IMR-90 (cell line): ENCODE results near the gene POU2F1. TPM values are rescaled to one million over a fixed set of nuclear protein-coding genes. Genes with fewer than 3 reads are reported as not detected.

Experiments used
- ATAC-seq: fragments of 200-7000 bp; cut with Tn5 transposase; 2 replicates; pipeline ENCODE4 v1.9.1; 2020; ENCODE audit warnings: low read depth, mild to moderate bottlenecking, moderate library complexity
- BruUV-seq: library from RNA; stranded (reverse); fragments of 400-500 nt; replicated peaks from 2 replicates; lab custom pipeline; 2021; lab: Mats Ljungman, UMichigan
- CTCF ChIA-PET: fragments of 300-600 bp; formaldehyde crosslinking; extraction: SDS; loops from one replicate; lab custom pipeline; 2021; ENCODE audit warnings: antibody characterized with exemption; lab: Yijun Ruan, JAX
- POLR2A ChIA-PET: fragments of 300-600 bp; sonication (Branson Sonifier 250); formaldehyde crosslinking; loops from one replicate; lab custom pipeline; 2022; ENCODE audit warnings: antibody characterized with exemption; ENCODE audit not compliant: unreplicated experiment; lab: Charles Lee
- DNase-seq: peaks from one replicate; pipeline ENCODE4 v3.0.0; 2013
- H2AFZ ChIP-seq: replicated peaks from 2 replicates; pipeline ENCODE3; 2013; ENCODE audit warnings: low read length, mild to moderate bottlenecking; ENCODE audit not compliant: poor library complexity
- H2AK5ac ChIP-seq: 2 replicates; pipeline ENCODE4 v1.6.1; 2013; ENCODE audit warnings: low read depth, low read length, inconsistent platforms
- H2AK9ac ChIP-seq: replicated peaks from 2 replicates; pipeline ENCODE3; 2013; ENCODE audit warnings: mild to moderate bottlenecking, low read depth, low read length, moderate library complexity; ENCODE audit not compliant: poor library complexity
- H2BK120ac ChIP-seq: 2 replicates; pipeline ENCODE4 v1.6.1; 2013; ENCODE audit warnings: low read depth, low read length, inconsistent platforms
- H2BK15ac ChIP-seq: 3 replicates; pipeline ENCODE4 v1.6.1; 2013; ENCODE audit warnings: low read depth, low read length, inconsistent platforms
- H2BK20ac ChIP-seq: 2 replicates; pipeline ENCODE4 v1.6.1; 2013; ENCODE audit warnings: low read depth, mild to moderate bottlenecking, inconsistent platforms, low read length, moderate library complexity
- H2BK5ac ChIP-seq: 2 replicates; pipeline ENCODE4 v1.6.1; 2013; ENCODE audit warnings: mild to moderate bottlenecking, low read depth, low read length, inconsistent platforms; ENCODE audit not compliant: poor library complexity, severe bottlenecking
- H3K14ac ChIP-seq: replicated peaks from 2 replicates; pipeline ENCODE4 v1.6.1; 2013; ENCODE audit warnings: low read depth, low read length, inconsistent platforms
- H3K18ac ChIP-seq: 2 replicates; pipeline ENCODE4 v1.6.1; 2013; ENCODE audit warnings: low read depth, low read length, control low read depth
- H3K23ac ChIP-seq: 2 replicates; pipeline ENCODE4 v1.6.1; 2013; ENCODE audit warnings: low read depth, low read length, inconsistent platforms
- H3K27ac ChIP-seq: 2 replicates; pipeline ENCODE4 v1.5.1; 2013; ENCODE audit warnings: mild to moderate bottlenecking, control low read depth, low read length; ENCODE audit not compliant: insufficient read depth
- H3K27me3 ChIP-seq: 2 replicates; pipeline ENCODE4 v1.6.1; 2013; ENCODE audit warnings: low read length; ENCODE audit not compliant: control insufficient read depth, insufficient read depth
- H3K36me3 ChIP-seq: 2 replicates; pipeline ENCODE4 v1.6.1; 2013; ENCODE audit warnings: low read length, mixed read lengths; ENCODE audit not compliant: control insufficient read depth, insufficient read depth
- H3K4ac ChIP-seq: 2 replicates; pipeline ENCODE4 v1.6.1; 2013; ENCODE audit warnings: low read depth, low read length, inconsistent platforms
- H3K4me1 ChIP-seq: 2 replicates; pipeline ENCODE4 v1.6.1; 2013; ENCODE audit warnings: low read length, mixed read lengths; ENCODE audit not compliant: control insufficient read depth, insufficient read depth
- H3K4me2 ChIP-seq: 2 replicates; pipeline ENCODE4 v1.6.1; 2013; ENCODE audit warnings: low read depth, mild to moderate bottlenecking, control low read depth, low read length, moderate library complexity
- H3K4me3 ChIP-seq: 2 replicates; pipeline ENCODE4 v1.5.1; 2013; ENCODE audit warnings: low read depth, mild to moderate bottlenecking, control low read depth, low read length, moderate library complexity; ENCODE audit not compliant: insufficient read depth
- H3K56ac ChIP-seq: 2 replicates; pipeline ENCODE4 v1.6.1; 2013; ENCODE audit warnings: low read length, inconsistent platforms; ENCODE audit not compliant: insufficient read depth; ENCODE audit errors: extremely low read depth
- H3K79me1 ChIP-seq, 2 experiments: 2 replicates each; pipeline ENCODE4 v1.6.1; 2013; ENCODE audit warnings: low read length in 2 of 2, inconsistent platforms in 1 of 2, low read depth in 1 of 2
- H3K9ac ChIP-seq: 2 replicates; pipeline ENCODE4 v1.6.1; 2013; ENCODE audit warnings: low read depth, low read length, control low read depth
- H3K9me1 ChIP-seq: 2 replicates; pipeline ENCODE4 v1.6.1; 2013; ENCODE audit warnings: low read length, inconsistent platforms; ENCODE audit not compliant: insufficient read depth
- H3K9me3 ChIP-seq: 2 replicates; pipeline ENCODE4 v1.6.1; 2013; ENCODE audit warnings: low read length; ENCODE audit not compliant: control insufficient read depth, insufficient read depth
- H4K20me1 ChIP-seq: 2 replicates; pipeline ENCODE4 v1.6.1; 2013; ENCODE audit warnings: low read length, inconsistent platforms; ENCODE audit not compliant: insufficient read depth
- H4K5ac ChIP-seq: 2 replicates; pipeline ENCODE4 v1.6.1; 2013; ENCODE audit warnings: mild to moderate bottlenecking, low read depth, low read length, control low read depth
- H4K8ac ChIP-seq, 2 experiments: 2 replicates each; pipeline ENCODE4 v1.6.1; 2013; ENCODE audit warnings: low read depth in 2 of 2, low read length in 2 of 2, control low read depth in 1 of 2, inconsistent platforms in 1 of 2
- H4K91ac ChIP-seq: 2 replicates; pipeline ENCODE4 v1.6.1; 2013; ENCODE audit warnings: low read depth, low read length, inconsistent platforms; ENCODE audit not compliant: insufficient read depth
- BHLHE40 ChIP-seq: fragments of 150-350 bp; IDR thresholded peaks from 2 replicates; pipeline ENCODE4 v1.6.1; 2016; ENCODE audit warnings: mild to moderate bottlenecking, low read depth, low read length
- CEBPB ChIP-seq: IDR thresholded peaks from 2 replicates; pipeline ENCODE4 v1.6.1; 2012; ENCODE audit warnings: low read depth, low read length, improper control_type of control experiment
- CHD1 ChIP-seq: IDR thresholded peaks from 2 replicates; pipeline ENCODE4 v1.6.1; 2012; ENCODE audit warnings: low read depth, low read length, improper control_type of control experiment
- CTCF ChIP-seq: conservative IDR thresholded peaks from 2 replicates; pipeline ENCODE4 v1.5.1; 2012; ENCODE audit warnings: mild to moderate bottlenecking, low read depth, low read length, improper control_type of control experiment
- FOS ChIP-seq: fragments of 150-350 bp; IDR thresholded peaks from 2 replicates; pipeline ENCODE4 v1.6.1; 2016; ENCODE audit warnings: low read depth, low read length
- MAFK ChIP-seq: IDR thresholded peaks from 2 replicates; pipeline ENCODE4 v1.6.1; 2012; ENCODE audit warnings: low read depth, low read length, improper control_type of control experiment
- MAZ ChIP-seq: IDR thresholded peaks from 2 replicates; pipeline ENCODE4 v1.6.1; 2012; ENCODE audit warnings: low read depth, mild to moderate bottlenecking, low read length, improper control_type of control experiment, moderate library complexity, borderline replicate concordance
- MXI1 ChIP-seq: IDR thresholded peaks from 2 replicates; pipeline ENCODE4 v1.6.1; 2012; ENCODE audit warnings: low read depth, mild to moderate bottlenecking, low read length, moderate library complexity, borderline replicate concordance
- NFE2L2 ChIP-seq: fragments of 150-350 bp; IDR thresholded peaks from 2 replicates; pipeline ENCODE4 v1.6.1; 2016; ENCODE audit warnings: low read depth, mild to moderate bottlenecking, low read length
- POLR2A ChIP-seq: IDR thresholded peaks from 2 replicates; pipeline ENCODE4 v1.6.1; 2012; ENCODE audit warnings: mild to moderate bottlenecking, low read depth, low read length
- RCOR1 ChIP-seq: IDR thresholded peaks from 2 replicates; pipeline ENCODE4 v1.6.1; 2012; ENCODE audit warnings: mild to moderate bottlenecking, low read length, improper control_type of control experiment; ENCODE audit not compliant: insufficient replicate concordance
- RFX5 ChIP-seq: IDR thresholded peaks from 2 replicates; pipeline ENCODE4 v1.8.0; 2012; ENCODE audit warnings: low read depth, mild to moderate bottlenecking, low read length, moderate library complexity
- SMC3 ChIP-seq: fragments of 150-350 bp; IDR thresholded peaks from 2 replicates; pipeline ENCODE4 v1.6.1; 2016; ENCODE audit warnings: low read depth, mild to moderate bottlenecking, antibody characterized with exemption, low read length, moderate library complexity
- WGBS, 2 experiments: methylation state at CpG; one replicate each; pipeline versions ENCODE4 v1.1.5 to v1.1.7; 2013; ENCODE audit warnings: missing lambda C conversion rate in 2 of 2; ENCODE audit not compliant: insufficient read length in 1 of 2; ENCODE audit errors: extremely low coverage in 2 of 2; 5-methylcytosine and 5-hydroxymethylcytosine counted together
- dilution Hi-C: fragments of 300-500 bp; cut with HindIII; formaldehyde crosslinking; loops from one replicate; pipeline ENCODE4 v1.14.3; 2018; ENCODE audit warnings: low sequenced_read_pairs; ENCODE audit not compliant: unreplicated experiment
- in situ Hi-C: fragments of 300-500 bp; cut with MboI; formaldehyde crosslinking; loops from 3 replicates; pipeline ENCODE4 v1.14.3; 2019; ENCODE audit warnings: low sequenced_read_pairs, inconsistent platforms, mixed read lengths
- intact Hi-C: fragments of 100-400 bp; cut with micrococcal nuclease; formaldehyde crosslinking; loops from 2 replicates; pipeline ENCODE4 v1.10.0; 2022
- polyA plus RNA-seq, 3 experiments: library from polyadenylated mRNA; depleted of rRNA; stranded (reverse); fragments of >200 nt; gene quantifications; 2 replicates each; pipeline ENCODE4 v1.2.3, GENCODE V29; 2012; ENCODE audit warnings: low replicate concordance in 1 of 3
- total RNA-seq: library from RNA; depleted of rRNA; stranded (reverse); fragments of >200 nt; gene quantifications from 2 replicates; pipeline ENCODE4 v1.2.3, GENCODE V29; 2012
- TF ChIP-seq, protein P1 (sequence below): fragments of 150-350 bp; IDR thresholded peaks from 2 replicates; pipeline ENCODE4 v1.6.1; 2016; ENCODE audit warnings: low read depth, mild to moderate bottlenecking, low read length, moderate library complexity, borderline replicate concordance
- TF ChIP-seq, protein P2 (sequence below): fragments of 150-350 bp; IDR thresholded peaks from 2 replicates; pipeline ENCODE4 v1.6.1; 2017; ENCODE audit warnings: mild to moderate bottlenecking, antibody characterized with exemption, low read length, low read depth

Gene POU2F1
- total and polyA plus RNA-seq, 2 of the 4 experiments (the other 2 are of a cell fraction) = 1.2 to 3.4 TPM

- no peaks in the 10 kb centered on the region for H3K9me1 ChIP-seq
- H4K5ac ChIP-seq = no peak overlapping the region
- no peaks in the 10 kb centered on the region for H3K4me1 ChIP-seq
- TF ChIP-seq CTCF (no peak), FOS (no peak), CHD1 (no peak), RCOR1 (no peak), RFX5 (no peak), CEBPB (no peak), SMC3 (no peak), POLR2A (no peak), NFE2L2 (no peak), BHLHE40 (no peak), MXI1 (no peak), MAZ (no peak), MAFK (no peak)
- TF ChIP-seq, protein P1, sequence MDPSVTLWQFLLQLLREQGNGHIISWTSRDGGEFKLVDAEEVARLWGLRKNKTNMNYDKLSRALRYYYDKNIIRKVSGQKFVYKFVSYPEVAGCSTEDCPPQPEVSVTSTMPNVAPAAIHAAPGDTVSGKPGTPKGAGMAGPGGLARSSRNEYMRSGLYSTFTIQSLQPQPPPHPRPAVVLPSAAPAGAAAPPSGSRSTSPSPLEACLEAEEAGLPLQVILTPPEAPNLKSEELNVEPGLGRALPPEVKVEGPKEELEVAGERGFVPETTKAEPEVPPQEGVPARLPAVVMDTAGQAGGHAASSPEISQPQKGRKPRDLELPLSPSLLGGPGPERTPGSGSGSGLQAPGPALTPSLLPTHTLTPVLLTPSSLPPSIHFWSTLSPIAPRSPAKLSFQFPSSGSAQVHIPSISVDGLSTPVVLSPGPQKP = no peak
- TF ChIP-seq, protein P2, sequence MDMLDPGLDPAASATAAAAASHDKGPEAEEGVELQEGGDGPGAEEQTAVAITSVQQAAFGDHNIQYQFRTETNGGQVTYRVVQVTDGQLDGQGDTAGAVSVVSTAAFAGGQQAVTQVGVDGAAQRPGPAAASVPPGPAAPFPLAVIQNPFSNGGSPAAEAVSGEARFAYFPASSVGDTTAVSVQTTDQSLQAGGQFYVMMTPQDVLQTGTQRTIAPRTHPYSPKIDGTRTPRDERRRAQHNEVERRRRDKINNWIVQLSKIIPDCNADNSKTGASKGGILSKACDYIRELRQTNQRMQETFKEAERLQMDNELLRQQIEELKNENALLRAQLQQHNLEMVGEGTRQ = no peak
- no peak overlapping the region for H3K4me2 ChIP-seq
- no peak overlapping the region for H3K4me3 ChIP-seq
- H3K27ac ChIP-seq = no peak overlapping the region
- H3K9me3 ChIP-seq = no peaks in the 10 kb centered on the region
- H3K9ac ChIP-seq = no peak overlapping the region
- no TSS peak for BruUV-seq
- H2AFZ ChIP-seq = no peak overlapping the region
- peaks cover 4 to 5% of the 10 kb centered on the region in 2 experiments; a peak in 3 of 4 replicates for H3K79me1 ChIP-seq
- H3K36me3 ChIP-seq = no peaks in the 10 kb centered on the region
- no peak overlapping the region for H3K56ac ChIP-seq
- H3K18ac ChIP-seq = no peak overlapping the region
- H2AK5ac ChIP-seq = no peak overlapping the region
- DNase-seq (no peak), ATAC-seq (no peak)
- no peak overlapping the region for H2BK120ac ChIP-seq
- H4K8ac ChIP-seq = no peak overlapping the region
- H2BK20ac ChIP-seq = no peak overlapping the region
- POLR2A ChIA-PET = no interaction called here
- H2AK9ac ChIP-seq = no peak overlapping the region
- WGBS, 2 experiments = no CpG with 5 or more reads among the region's 4 CpGs
- H3K14ac ChIP-seq = no peak overlapping the region
- in situ Hi-C loops = no loop called here
- H2BK15ac ChIP-seq = no peak overlapping the region
- no peaks in the 10 kb centered on the region for H3K27me3 ChIP-seq
- no peak overlapping the region for H4K91ac ChIP-seq
- no peak overlapping the region for H2BK5ac ChIP-seq
- no peak overlapping the region for H3K4ac ChIP-seq
- no peaks in the 10 kb centered on the region; the same call in 1 of the 2 replicates for H4K20me1 ChIP-seq
- CTCF ChIA-PET = no interaction called here
- H3K23ac ChIP-seq = no peak overlapping the region
- intact Hi-C loops = no loop called here
- dilution Hi-C loops = no loop called here
Observed at GRCh38 chr1:167359295-167359694, 138.6 kb downstream of the POU2F1 start.
